HCT116 (cell line): Measurements from ENCODE around the gene SZRD1. TPM values are rescaled to one million over a fixed set of nuclear protein-coding genes. Genes with fewer than 3 reads are reported as not detected.

ENCODE experiments used
- ATAC-seq: fragments of 200-7000 bp; cut with Tn5 transposase; 2 replicates; pipeline ENCODE4 v1.9.1; 2020; ENCODE audit warnings: mild to moderate bottlenecking, moderate library complexity
- BruUV-seq: library from RNA; stranded (reverse); fragments of 400-500 nt; replicated peaks from 2 replicates; lab custom pipeline; 2021; lab: Mats Ljungman, UMichigan
- CTCF ChIA-PET: fragments of 300-600 bp; sonication (Branson Sonifier 250); formaldehyde crosslinking; loops from one replicate; lab custom pipeline; 2021; ENCODE audit warnings: antibody characterized with exemption; lab: Charles Lee
- POLR2A ChIA-PET: fragments of 300-600, 350-600 bp; sonication (Branson Sonifier 250); formaldehyde crosslinking; loops from one replicate; lab custom pipeline; 2021; ENCODE audit warnings: antibody characterized with exemption; lab: Charles Lee
- RAD21 ChIA-PET, 2 experiments: fragments of 300-600 bp; sonication (Branson Sonifier 250); formaldehyde crosslinking; loops; one replicate each; lab custom pipeline; 2023; ENCODE audit warnings: low total read pairs in 2 of 2; ENCODE audit not compliant: uncharacterized antibody in 2 of 2, unreplicated experiment in 2 of 2, low non-redundant PET in 1 of 2; lab: Charles Lee
- DNase-seq: peaks from one replicate; pipeline ENCODE4 v3.0.0-alpha.2; 2010; ENCODE audit warnings: low read depth, low spot score
- H2AFZ ChIP-seq: fragments of 200-600 bp; shearing (Covaris generic), sonication (generic); 2 replicates; pipeline ENCODE4 v1.6.1; 2017; ENCODE audit warnings: low read depth, mixed run types, mixed read lengths, antibody characterized with exemption, low read length; ENCODE audit not compliant: poor library complexity, severe bottlenecking
- H3K27ac ChIP-seq: 2 replicates; pipeline ENCODE4 v1.5.1; 2012; ENCODE audit warnings: low read depth, low read length
- H3K27me3 ChIP-seq: fragments of 200-600 bp; sonication (generic); 2 replicates; pipeline ENCODE4 v1.6.1; 2016; ENCODE audit warnings: mixed run types, low read length, mixed read lengths; ENCODE audit not compliant: insufficient read depth
- H3K36me3 ChIP-seq, 2 experiments: fragments of 200-500 bp in 1 of 2; fragments of 200-600 bp in 1 of 2; sonication (Bioruptor generic) in 1 of 2; sonication (generic) in 1 of 2; 2 replicates each; pipeline versions ENCODE4 v1.5.1 to v1.6.1; 2014 to 2016; ENCODE audit warnings: low read length in 2 of 2, inconsistent platforms in 1 of 2, mixed read lengths in 1 of 2, mixed run types in 1 of 2; ENCODE audit not compliant: insufficient read depth in 2 of 2, control insufficient read depth in 1 of 2
- H3K4me1 ChIP-seq, 2 experiments: fragments of 200-600 bp in 1 of 2; sonication (generic) in 1 of 2; 2 replicates each; pipeline versions ENCODE4 v1.5.1 to v1.6.1; 2012 to 2017; ENCODE audit warnings: low read length in 2 of 2, inconsistent platforms in 1 of 2, mild to moderate bottlenecking in 1 of 2, mixed read lengths in 1 of 2, mixed run types in 1 of 2, moderate library complexity in 1 of 2; ENCODE audit not compliant: insufficient read depth in 2 of 2, control insufficient read depth in 1 of 2
- H3K4me2 ChIP-seq: fragments of 200-600 bp; sonication (generic); 2 replicates; pipeline ENCODE4 v1.6.1; 2017; ENCODE audit warnings: mixed run types, low read length, mixed read lengths
- H3K4me3 ChIP-seq, 2 experiments: fragments of 200-600 bp in 1 of 2; sonication (generic) in 1 of 2; replicated peaks in 1 of 2; 2 replicates each; pipeline ENCODE4 v1.5.1; 2011 to 2016; ENCODE audit warnings: low read length in 2 of 2, control low read depth in 1 of 2, low read depth in 1 of 2, mild to moderate bottlenecking in 1 of 2, mixed read lengths in 1 of 2, mixed run types in 1 of 2
- H3K79me2 ChIP-seq: fragments of 200-600 bp; sonication (generic); 2 replicates; pipeline ENCODE4 v1.6.1; 2017; ENCODE audit warnings: mild to moderate bottlenecking, mixed run types, low read length, moderate library complexity, mixed read lengths; ENCODE audit not compliant: insufficient read depth
- H3K9ac ChIP-seq: fragments of 200-600 bp; sonication (generic); 2 replicates; pipeline ENCODE4 v1.6.1; 2016; ENCODE audit warnings: low read length, mixed read lengths
- H3K9me2 ChIP-seq: fragments of 200-600 bp; sonication (generic), shearing (Covaris generic); 2 replicates; pipeline ENCODE4 v1.6.1; 2017; ENCODE audit warnings: mixed run types, mild to moderate bottlenecking, moderate library complexity; ENCODE audit not compliant: insufficient read depth
- H3K9me3 ChIP-seq, 2 experiments: fragments of 200-500 bp in 1 of 2; fragments of 200-600 bp in 1 of 2; sonication (Bioruptor generic) in 1 of 2; sonication (generic) in 1 of 2; 2 replicates each; pipeline ENCODE4 v1.6.1; 2014 to 2017; ENCODE audit warnings: low read length in 2 of 2, mixed read lengths in 2 of 2, inconsistent platforms in 1 of 2, low read depth in 1 of 2, mild to moderate bottlenecking in 1 of 2, mixed run types in 1 of 2, moderate library complexity in 1 of 2; ENCODE audit not compliant: control insufficient read depth in 1 of 2, insufficient read depth in 1 of 2
- H4K20me1 ChIP-seq: fragments of 200-600 bp; sonication (generic), shearing (Covaris generic); 2 replicates; pipeline ENCODE4 v1.6.1; 2017; ENCODE audit warnings: mixed run types, mild to moderate bottlenecking, moderate library complexity; ENCODE audit not compliant: insufficient read depth
- CBX3 ChIP-seq: IDR thresholded peaks from 2 replicates; pipeline ENCODE4 v1.6.1; 2012; ENCODE audit warnings: low read depth
- CEBPB ChIP-seq: IDR thresholded peaks from 2 replicates; pipeline ENCODE4 v1.6.1; 2012; ENCODE audit warnings: low read depth
- CTCF ChIP-seq, 3 experiments: fragments of 200-600 bp in 1 of 3; sonication (generic) in 1 of 3; IDR thresholded peaks in 2 of 3; conservative IDR thresholded peaks in 1 of 3; 2 replicates each; pipeline ENCODE4 v1.5.1; 2012 to 2017; ENCODE audit warnings: low read depth in 2 of 3, low read length in 2 of 3, antibody characterized with exemption in 1 of 3, borderline replicate concordance in 1 of 3, control low read depth in 1 of 3, mild to moderate bottlenecking in 1 of 3, mixed read lengths in 1 of 3, mixed run types in 1 of 3, moderate library complexity in 1 of 3; ENCODE audit not compliant: insufficient read depth in 1 of 3
- EGR1 ChIP-seq: IDR thresholded peaks from 2 replicates; pipeline ENCODE4 v1.6.1; 2012; ENCODE audit warnings: low read depth
- ELF1 ChIP-seq: IDR thresholded peaks from 2 replicates; pipeline ENCODE4 v1.6.1; 2012; ENCODE audit warnings: low read depth, borderline replicate concordance
- EZH2 ChIP-seq: fragments of 200-600 bp; sonication (generic); IDR thresholded peaks from 2 replicates; pipeline ENCODE4 v1.6.1; 2017; ENCODE audit warnings: antibody characterized with exemption, mixed run types
- FOSL1 ChIP-seq: IDR thresholded peaks from 2 replicates; pipeline ENCODE4 v1.6.1; 2012; ENCODE audit warnings: low read depth
- POLR2A ChIP-seq: IDR thresholded peaks from 2 replicates; pipeline ENCODE4 v1.7.0; 2011; ENCODE audit warnings: borderline replicate concordance; ENCODE audit not compliant: insufficient read depth, insufficient read length; ENCODE audit errors: extremely low read depth
- POLR2AphosphoS5 ChIP-seq: IDR thresholded peaks from 2 replicates; pipeline ENCODE4 v1.6.1; 2011; ENCODE audit warnings: mild to moderate bottlenecking, low read depth, low read length, moderate library complexity
- REST ChIP-seq: IDR thresholded peaks from 2 replicates; pipeline ENCODE4 v1.6.1; 2012; ENCODE audit warnings: low read depth
- SP1 ChIP-seq: IDR thresholded peaks from 2 replicates; pipeline ENCODE4 v1.6.1; 2012; ENCODE audit warnings: low read depth
- TCF7L2 ChIP-seq: IDR thresholded peaks from 2 replicates; pipeline ENCODE4 v1.7.0; 2011; ENCODE audit warnings: borderline replicate concordance, inconsistent platforms; ENCODE audit not compliant: insufficient read depth, insufficient read length; ENCODE audit errors: extremely low read depth
- YY1 ChIP-seq: IDR thresholded peaks from 2 replicates; pipeline ENCODE4 v1.6.1; 2011; ENCODE audit warnings: low read length, low read depth, moderate library complexity, mild to moderate bottlenecking; ENCODE audit not compliant: insufficient replicate concordance; ENCODE audit errors: extremely low read depth
- ZFX ChIP-seq: fragments of 450-650 bp; IDR thresholded peaks from 2 replicates; pipeline ENCODE4 v1.6.1; 2017
- intact Hi-C: fragments of 100-400 bp; cut with micrococcal nuclease; formaldehyde crosslinking; loops from 2 replicates; pipeline ENCODE4 v1.10.0; 2022
- total RNA-seq: library from RNA; stranded (reverse); gene quantifications from one replicate; pipeline ENCODE4 v1.2.1, GENCODE V29; 2021; ENCODE audit not compliant: unreplicated experiment

The SZRD1 gene
- total RNA-seq, 1 experiment from 2014 or later, result 141 TPM

- H3K9me3 ChIP-seq, result no peaks in the 10 kb centered on the region
- DNase-seq (no peak), ATAC-seq (no peak)
- peaks cover 72% of the 10 kb centered on the region for H3K79me2 ChIP-seq
- H4K20me1 ChIP-seq, result peaks cover 17% of the 10 kb centered on the region; the same call in 1 of the 2 replicates
- CTCF ChIA-PET, result no interaction called here
- RAD21 ChIA-PET, result no interaction called here
- BruUV-seq, result no TSS peak
- H3K9ac ChIP-seq, result no peak overlapping the region
- TF ChIP-seq EZH2, result no peak
- TF ChIP-seq ELF1, result no peak
- no peak for TF ChIP-seq YY1
- no peaks in the 10 kb centered on the region for H3K9me2 ChIP-seq
- no peak overlapping the region for H3K4me2 ChIP-seq
- peaks cover 4 to 39% of the 10 kb centered on the region in 2 experiments; a peak in 3 of 4 replicates for H3K4me1 ChIP-seq
- H3K27ac ChIP-seq, result no peak overlapping the region
- H3K27me3 ChIP-seq, result no peaks in the 10 kb centered on the region
- intact Hi-C loops, result no loop called here
- H3K4me3 ChIP-seq, result no peak overlapping the region
- POLR2A ChIA-PET, result no interaction called here
- no peak overlapping the region for H2AFZ ChIP-seq
- peaks cover 0 to 8% of the 10 kb centered on the region in 2 experiments; a peak in 2 of 4 replicates for H3K36me3 ChIP-seq
These were observed 2.8 kb downstream of the SZRD1 start for GRCh38 chr1:16369821-16370220.

- intact Hi-C loops, result no loop called here
- ChIA-PET RAD21 (interaction anchor here in 1 of 2 experiments (0.6 kb wide), 1 partner anchor 63 kb away, joined by 4 read pairs; no protein-coding TSS in a partner anchor), CTCF (no interaction called here), POLR2A (no interaction called here)
- DNase-seq, result no peak
- Histone ChIP-seq H2AFZ (no peak overlapping the region), H3K9ac (no peak overlapping the region), H3K4me3 (no peak overlapping the region), H3K4me2 (no peak overlapping the region), H3K27ac (no peak overlapping the region), H4K20me1 (peaks cover 22% of the 10 kb centered on the region; the same call in 1 of the 2 replicates), H3K79me2 (peaks cover 91% of the 10 kb centered on the region), H3K27me3 (no peaks in the 10 kb centered on the region), H3K36me3 (peaks cover 0 to 8% of the 10 kb centered on the region in 2 experiments; a peak in 2 of 4 replicates), H3K9me3 (no peaks in the 10 kb centered on the region), H3K9me2 (no peaks in the 10 kb centered on the region), H3K4me1 (peaks cover 15 to 50% of the 10 kb centered on the region in 2 experiments)
- no peak for ATAC-seq
- TF ChIP-seq SP1 (no peak), FOSL1 (no peak), TCF7L2 (no peak), POLR2AphosphoS5 (no peak), ZFX (no peak), EZH2 (no peak), CEBPB (no peak), CTCF (IDR thresholded peaks at IDR 0.05 in 2 of 3, conservative IDR thresholded peaks at IDR 0.05 in 1 of 3; ENCODE audit: borderline replicate concordance in 1 of 3, insufficient read depth in 1 of 3, low read depth in 2 of 3, low read length in 2 of 3) (no peak), CBX3 (no peak), EGR1 (no peak), REST (no peak), POLR2A (no peak)
- no TSS peak for BruUV-seq
These were observed 4.7 kb downstream of the SZRD1 start for GRCh38 chr1:16371725-16372124.
